Right lobe of liver (tissue), 6 donors: ENCODE measurements around the gene SLC2A6. TPM values are rescaled to one million over a fixed set of nuclear protein-coding genes. Genes with fewer than 3 reads are reported as not detected.

Experiments
- ATAC-seq, 4 donors: fragments of 200-7000 bp; cut with Tn5 transposase; one replicate each; pipeline ENCODE4 v1.9.1; 2020; ENCODE audit warnings: mild to moderate bottlenecking in 4 of 4, moderate library complexity in 4 of 4
- DNase-seq, 3 donors: peaks; one replicate each; pipeline ENCODE4 v3.0.0-alpha.2; 2020
- H3K27ac ChIP-seq, 3 donors: fragments of 200-600 bp; one replicate each; pipeline ENCODE4 v1.8.0; 2022
- H3K27me3 ChIP-seq, 2 donors: fragments of 200-600 bp; one replicate each; pipeline ENCODE4 v1.8.0; 2022
- H3K36me3 ChIP-seq, 4 donors: fragments of 200-600 bp; sonication (generic) in 1 of 4; one replicate each; pipeline versions ENCODE4 v1.5.1 to v1.8.0; 2017 to 2022; ENCODE audit warnings: control low read depth in 1 of 4
- H3K4me1 ChIP-seq, 4 donors: fragments of 200-600 bp; sonication (generic) in 1 of 4; one replicate each; pipeline versions ENCODE4 v1.5.1 to v1.8.0; 2017 to 2022; ENCODE audit warnings: control low read depth in 1 of 4
- H3K4me3 ChIP-seq, 3 donors: fragments of 200-600 bp; one replicate each; pipeline ENCODE4 v1.8.0; 2022
- H3K9me3 ChIP-seq, 4 donors: fragments of 200-600 bp; sonication (generic) in 1 of 4; one replicate each; pipeline versions ENCODE4 v1.5.1 to v1.8.0; 2017 to 2022; ENCODE audit warnings: control low read depth in 1 of 4
- POLR2A ChIP-seq: fragments of 450-650 bp; IDR thresholded peaks from one replicate; pipeline ENCODE4 v1.6.1; 2017; ENCODE audit warnings: antibody characterized with exemption, mild to moderate bottlenecking
- WGBS: methylation state at CpG from one replicate; pipeline ENCODE4 v1.1.6; 2018; ENCODE audit warnings: low coverage, low lambda C conversion rate; ENCODE audit not compliant: insufficient coverage; ENCODE audit errors: missing lambda C conversion rate; 5-methylcytosine and 5-hydroxymethylcytosine counted together
- intact Hi-C, 2 donors: fragments of 100-400 bp; cut with DNase I; formaldehyde crosslinking; loops; one replicate each; pipeline versions ENCODE4 v1.11.2 to v1.14.1; 2022
- total RNA-seq, 6 experiments: library from RNA; depleted of rRNA in 2 of 6; stranded (reverse); fragments of >200 nt in 2 of 6; fragmentation: NEBNext Ultra II Directional in 3 of 6; extraction: Animal tissue kit (Norgen Biotek cat#: 25700) in 3 of 6; gene quantifications; one replicate each; pipeline versions ENCODE4 v1.1.0 to v1.2.4, GENCODE V29; 2016 to 2023
- TF ChIP-seq, protein P1 (sequence below), 4 donors: fragments of 200-600 bp in 3 of 4; fragments of 450-650 bp in 1 of 4; IDR thresholded peaks; one replicate each; pipeline versions ENCODE4 v1.5.1 to v1.8.0; 2016 to 2022; ENCODE audit warnings: antibody characterized with exemption in 4 of 4, mild to moderate bottlenecking in 2 of 4
- donor health status: DM: no; HTN: yes; CAD: no.
- donor health status: DM: no; HTN: no; CAD: no.
- donor health status: DM: no; HTN: no; CAD: no.
- donor health status: DM: no; HTN: yes; CAD: no.
- donor health status: DM: no; HTN: yes; CAD: no.

Gene SLC2A6
- total RNA-seq, 6 experiments from 2014 or later: 0.88 to 6.8 (median 2.8) TPM

DNA sequence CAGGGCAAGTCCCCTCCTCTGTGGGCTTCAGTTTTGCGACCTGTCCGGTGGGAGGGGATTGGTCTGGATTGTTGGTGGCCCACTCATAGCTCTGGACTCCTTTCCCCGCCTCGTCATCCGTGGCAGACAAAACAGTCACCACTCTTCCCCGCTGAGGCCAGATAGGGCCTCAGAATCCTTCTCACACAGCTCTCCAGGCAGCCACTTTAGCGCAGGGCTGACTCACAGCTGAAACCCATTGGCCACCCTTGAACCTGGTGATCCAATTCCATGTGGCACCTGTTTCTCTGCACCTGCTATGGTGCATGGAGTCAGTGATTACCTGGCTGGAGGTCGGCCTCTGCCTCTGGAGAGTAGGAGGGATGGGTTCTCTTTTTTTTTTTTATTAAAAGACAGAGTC is 34.9 kb downstream of the SLC2A6 start:
- no CpG with 5 or more reads among the region's 8 CpGs for WGBS
- no peak for TF ChIP-seq POLR2A
- TF ChIP-seq, protein P1, sequence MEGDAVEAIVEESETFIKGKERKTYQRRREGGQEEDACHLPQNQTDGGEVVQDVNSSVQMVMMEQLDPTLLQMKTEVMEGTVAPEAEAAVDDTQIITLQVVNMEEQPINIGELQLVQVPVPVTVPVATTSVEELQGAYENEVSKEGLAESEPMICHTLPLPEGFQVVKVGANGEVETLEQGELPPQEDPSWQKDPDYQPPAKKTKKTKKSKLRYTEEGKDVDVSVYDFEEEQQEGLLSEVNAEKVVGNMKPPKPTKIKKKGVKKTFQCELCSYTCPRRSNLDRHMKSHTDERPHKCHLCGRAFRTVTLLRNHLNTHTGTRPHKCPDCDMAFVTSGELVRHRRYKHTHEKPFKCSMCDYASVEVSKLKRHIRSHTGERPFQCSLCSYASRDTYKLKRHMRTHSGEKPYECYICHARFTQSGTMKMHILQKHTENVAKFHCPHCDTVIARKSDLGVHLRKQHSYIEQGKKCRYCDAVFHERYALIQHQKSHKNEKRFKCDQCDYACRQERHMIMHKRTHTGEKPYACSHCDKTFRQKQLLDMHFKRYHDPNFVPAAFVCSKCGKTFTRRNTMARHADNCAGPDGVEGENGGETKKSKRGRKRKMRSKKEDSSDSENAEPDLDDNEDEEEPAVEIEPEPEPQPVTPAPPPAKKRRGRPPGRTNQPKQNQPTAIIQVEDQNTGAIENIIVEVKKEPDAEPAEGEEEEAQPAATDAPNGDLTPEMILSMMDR (IDR thresholded peaks at IDR 0.05): no peak
- intact Hi-C loops: no loop called here
- H3K27ac ChIP-seq: no peak overlapping the region
- H3K4me3 ChIP-seq: no peak overlapping the region
- no peaks in the 10 kb centered on the region for H3K27me3 ChIP-seq
- no peaks in the 10 kb centered on the region for H3K36me3 ChIP-seq
- DNase-seq (no peak), ATAC-seq (no peak)
- peaks cover 0 to 12% (median 6%) of the 10 kb centered on the region in 4 donors for H3K4me1 ChIP-seq
- H3K9me3 ChIP-seq: no peaks in the 10 kb centered on the region

DNA sequence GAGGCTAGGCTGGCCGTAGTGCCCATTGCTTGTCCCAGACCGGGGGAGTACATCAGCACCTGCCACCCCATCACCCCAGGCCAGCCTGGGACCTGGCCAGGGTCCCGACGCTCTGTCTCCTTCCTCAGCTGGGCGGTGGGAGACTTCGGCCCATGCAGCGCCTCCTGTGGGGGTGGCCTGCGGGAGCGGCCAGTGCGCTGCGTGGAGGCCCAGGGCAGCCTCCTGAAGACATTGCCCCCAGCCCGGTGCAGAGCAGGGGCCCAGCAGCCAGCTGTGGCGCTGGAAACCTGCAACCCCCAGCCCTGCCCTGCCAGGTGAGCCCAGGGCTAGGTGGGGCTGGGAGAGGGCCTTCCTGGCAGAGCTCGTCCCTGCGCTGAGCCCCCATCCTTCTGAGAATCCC is 35.7 kb downstream of the SLC2A6 start:
- intact Hi-C loops: no loop called here
- H3K4me3 ChIP-seq: no peak overlapping the region
- TF ChIP-seq, protein P1 (IDR thresholded peaks at IDR 0.05): no peak
- no peak for TF ChIP-seq POLR2A
- peaks cover 0 to 5% (median 2%) of the 10 kb centered on the region in 4 donors for H3K4me1 ChIP-seq
- ATAC-seq (no peak), DNase-seq (no peak)
- 93% methylated on average over 3 of the region's 15 CpGs for WGBS
- H3K36me3 ChIP-seq: no peaks in the 10 kb centered on the region
- no peak overlapping the region for H3K27ac ChIP-seq
- no peaks in the 10 kb centered on the region for H3K9me3 ChIP-seq
- H3K27me3 ChIP-seq: no peaks in the 10 kb centered on the region

DNA sequence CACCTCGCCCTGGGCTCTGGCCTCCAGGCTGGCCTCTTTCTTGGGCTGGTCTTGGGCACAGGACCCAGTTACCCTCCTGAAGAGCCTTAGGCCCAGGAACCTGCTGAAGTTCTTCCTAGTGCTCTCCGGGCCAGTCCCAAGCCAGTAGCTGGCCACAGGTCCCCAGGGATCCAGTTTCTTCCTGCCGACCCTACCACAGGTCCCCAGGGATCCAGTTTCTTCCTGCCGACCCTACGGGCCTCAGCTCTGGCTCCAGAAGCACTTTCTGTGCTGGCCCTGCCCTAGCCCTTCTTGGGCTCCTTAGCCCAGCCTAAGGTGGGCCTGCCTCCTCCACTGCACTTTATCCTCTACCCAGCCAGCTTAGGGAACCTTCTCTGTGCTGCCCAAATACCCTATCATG is 37.3 kb downstream of the SLC2A6 start:
- Histone ChIP-seq H3K4me3 (no peak overlapping the region), H3K9me3 (no peaks in the 10 kb centered on the region), H3K27ac (no peak overlapping the region), H3K27me3 (no peaks in the 10 kb centered on the region), H3K36me3 (no peaks in the 10 kb centered on the region), H3K4me1 (no peaks in the 10 kb centered on the region)
- intact Hi-C loops: no loop called here
- no peak for ATAC-seq
- 73% methylated on average over 2 of the region's 5 CpGs for WGBS
- TF ChIP-seq POLR2A: no peak
- TF ChIP-seq, protein P1 (IDR thresholded peaks at IDR 0.05): no peak
- DNase-seq: no peak

DNA sequence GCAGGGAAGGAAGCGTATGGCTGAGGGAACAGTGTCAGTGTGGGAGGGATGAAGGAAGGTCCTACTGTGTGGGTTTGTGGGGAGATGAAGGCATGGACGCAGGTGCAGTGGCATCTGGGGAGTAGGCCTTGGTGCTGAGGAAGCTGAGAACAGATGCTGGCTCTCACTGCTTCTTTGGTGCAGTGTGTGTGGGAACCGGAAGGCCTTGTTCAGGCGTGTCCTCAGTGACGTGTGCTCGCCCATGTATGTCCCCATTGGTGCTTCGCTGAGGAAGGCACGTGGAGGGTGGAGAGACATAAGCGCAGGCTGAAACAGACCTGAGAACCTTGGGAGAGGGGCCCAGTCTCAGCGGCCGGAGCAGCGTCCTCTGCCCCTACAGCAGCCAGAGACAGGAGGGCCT is 38.0 kb downstream of the SLC2A6 start:
- TF ChIP-seq, protein P1 (IDR thresholded peaks at IDR 0.05): no peak
- TF ChIP-seq POLR2A: no peak
- Histone ChIP-seq H3K4me1 (no peaks in the 10 kb centered on the region), H3K27me3 (no peaks in the 10 kb centered on the region), H3K36me3 (no peaks in the 10 kb centered on the region), H3K9me3 (no peaks in the 10 kb centered on the region), H3K27ac (no peak overlapping the region), H3K4me3 (no peak overlapping the region)
- intact Hi-C loops: no loop called here
- 91% methylated on average over 4 of the region's 12 CpGs for WGBS
- ATAC-seq (no peak), DNase-seq (no peak)

DNA sequence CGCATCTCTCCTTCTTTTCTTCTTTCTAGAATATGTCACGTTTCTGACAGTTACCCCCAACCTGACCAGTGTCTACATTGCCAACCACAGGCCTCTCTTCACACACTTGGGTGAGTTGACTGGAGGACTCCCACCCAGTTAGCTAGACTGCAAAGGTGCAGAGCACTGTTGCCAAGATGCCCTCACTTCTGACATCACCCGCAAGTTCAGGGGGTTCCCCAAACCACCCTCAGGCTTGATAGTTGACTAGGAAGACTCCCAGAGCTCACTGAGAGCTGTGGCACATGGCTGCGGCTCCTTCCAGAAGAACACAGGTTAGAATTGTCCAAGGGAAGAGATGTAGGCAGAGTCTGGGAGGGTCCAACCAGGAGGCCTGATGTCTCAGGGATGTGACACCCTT is 39.6 kb downstream of the SLC2A6 start:
- no peak for DNase-seq
- Histone ChIP-seq H3K9me3 (no peaks in the 10 kb centered on the region), H3K27me3 (no peaks in the 10 kb centered on the region), H3K4me1 (no peaks in the 10 kb centered on the region), H3K36me3 (no peaks in the 10 kb centered on the region), H3K27ac (no peak overlapping the region), H3K4me3 (no peak overlapping the region)
- no peak for ATAC-seq
- 64% methylated on average over 3 of the region's 4 CpGs for WGBS
- TF ChIP-seq POLR2A: no peak
- TF ChIP-seq, protein P1 (IDR thresholded peaks at IDR 0.05): no peak
- intact Hi-C loops: no loop called here
